ENCODE measurements around the gene SAMD4B.
"Not testable (repeated sequence)": the region's sequence is repeated elsewhere in the genome, so short reads cannot be mapped to it uniquely, and the experiment has no call there.

Gene SAMD4B

GRCh38 chr19:39341719-39342604 lies at the start of gene SAMD4B:
Gene SAMD4B, plus strand, starts transcription at chr19:39342421. Its CDS starts 14,473 bp downstream, at chr19:39356894.
- peak; percentile 97 to 100 (median 99) for DNase-seq (ENCODE audit: low read depth in 3 of 3, low spot score in 1 of 3)

GRCh38 chr19:39293394-39293793 lies 48.8 kb upstream of the SAMD4B start:
- DNase-seq (ENCODE audit: low read depth in 3 of 3, low spot score in 1 of 3) = no peak

GRCh38 chr19:39296055-39296645 lies 46.1 kb upstream of the SAMD4B start, which contains the start of gene IFNL1:
Gene IFNL1, plus strand, starts transcription at chr19:39296407. Its CDS starts 15 bp downstream, at chr19:39296422.
- no peak for DNase-seq (ENCODE audit: low read depth in 3 of 3, low spot score in 1 of 3)

GRCh38 chr19:39296906-39297305 lies 45.3 kb upstream of the SAMD4B start:
- no peak for DNase-seq (ENCODE audit: low read depth in 3 of 3, low spot score in 1 of 3)

DNA sequence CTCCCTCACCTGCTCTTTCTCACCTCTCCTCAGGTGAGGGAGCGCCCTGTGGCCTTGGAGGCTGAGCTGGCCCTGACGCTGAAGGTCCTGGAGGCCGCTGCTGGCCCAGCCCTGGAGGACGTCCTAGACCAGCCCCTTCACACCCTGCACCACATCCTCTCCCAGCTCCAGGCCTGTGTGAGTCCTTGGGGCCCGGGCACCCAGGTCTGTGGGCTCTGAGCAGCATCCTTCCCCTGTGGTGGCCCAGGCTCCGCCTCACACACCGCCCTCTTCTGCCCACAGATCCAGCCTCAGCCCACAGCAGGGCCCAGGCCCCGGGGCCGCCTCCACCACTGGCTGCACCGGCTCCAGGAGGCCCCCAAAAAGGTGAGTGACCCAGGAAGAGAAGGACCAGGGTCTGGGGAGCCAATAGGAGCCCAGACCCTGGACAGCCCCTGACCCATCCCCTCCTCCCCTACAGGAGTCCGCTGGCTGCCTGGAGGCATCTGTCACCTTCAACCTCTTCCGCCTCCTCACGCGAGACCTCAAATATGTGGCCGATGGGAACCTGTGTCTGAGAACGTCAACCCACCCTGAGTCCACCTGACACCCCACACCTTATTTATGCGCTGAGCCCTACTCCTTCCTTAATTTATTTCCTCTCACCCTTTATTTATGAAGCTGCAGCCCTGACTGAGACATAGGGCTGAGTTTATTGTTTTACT lies 44.1 kb upstream of the SAMD4B start:
- peak in 1 of 3 donors; percentile 15 for DNase-seq (ENCODE audit: low read depth in 3 of 3, low spot score in 1 of 3)

DNA sequence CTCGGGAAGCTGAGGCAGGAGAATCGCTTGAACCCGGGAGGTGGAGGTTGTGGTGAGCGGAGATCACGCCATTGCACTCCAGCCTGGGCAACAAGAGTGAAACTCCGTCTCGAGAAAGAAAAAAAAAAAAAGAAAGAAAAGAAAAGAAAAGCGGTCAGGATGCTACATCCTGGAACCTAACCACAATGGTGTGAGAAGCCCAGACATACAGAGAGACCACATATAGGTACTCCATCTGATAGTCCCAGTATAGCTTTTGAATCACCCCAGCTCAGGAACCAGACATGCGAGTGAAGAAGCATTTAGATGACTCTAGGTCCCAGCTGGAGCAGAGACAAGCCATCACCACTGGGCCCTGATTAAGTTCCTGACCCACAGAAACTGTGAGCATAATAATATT lies 42.8 kb upstream of the SAMD4B start:
- no peak for DNase-seq (ENCODE audit: low read depth in 3 of 3, low spot score in 1 of 3)

GRCh38 chr19:39299832-39300231 lies 42.4 kb upstream of the SAMD4B start:
- no peak for DNase-seq (ENCODE audit: low read depth in 3 of 3, low spot score in 1 of 3)

DNA sequence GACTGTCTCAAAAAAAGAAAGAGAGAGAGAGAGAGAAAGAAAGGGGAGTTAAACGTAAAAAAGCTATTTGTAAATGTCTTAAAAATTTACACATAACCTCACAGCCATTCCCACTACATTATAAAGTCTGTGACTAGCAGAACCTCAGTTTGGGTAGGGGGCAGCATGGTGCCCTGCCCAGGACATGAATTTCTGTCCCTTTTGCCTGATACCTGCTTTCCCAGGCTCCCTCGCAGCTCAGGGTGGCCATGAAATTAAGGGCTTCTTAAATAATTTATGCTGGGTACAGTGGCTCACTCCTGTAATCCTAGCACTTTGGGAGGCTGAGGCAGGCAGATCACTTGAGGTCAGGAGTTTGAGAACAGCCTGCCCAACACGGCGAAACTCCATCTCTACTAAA lies 41.2 kb upstream of the SAMD4B start:
- DNase-seq (ENCODE audit: low read depth in 3 of 3, low spot score in 1 of 3) = no peak

- DNase-seq (ENCODE audit: low read depth in 3 of 3, low spot score in 1 of 3) = no peak
Measured at GRCh38 chr19:39301562-39301961, 40.7 kb upstream of the SAMD4B start.

GRCh38 chr19:39303373-39304184 lies 38.6 kb upstream of the SAMD4B start:
- DNase-seq (ENCODE audit: low read depth in 3 of 3, low spot score in 1 of 3) = no peak

DNA sequence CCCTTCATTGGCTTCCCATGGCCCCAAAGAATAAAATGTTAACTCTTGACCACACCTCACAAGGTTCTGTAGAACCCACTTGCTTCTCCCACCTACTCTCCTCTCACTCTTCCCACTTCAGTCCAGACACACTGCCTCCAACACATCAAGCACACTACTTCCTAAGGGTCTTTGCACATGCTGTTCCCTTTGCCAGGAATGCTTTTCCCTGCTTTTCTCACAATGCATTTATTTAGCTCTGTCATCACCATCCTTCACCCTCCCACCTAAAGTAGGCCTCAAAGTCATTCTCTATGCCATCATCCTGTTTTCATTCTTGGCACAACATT lies 38.1 kb upstream of the SAMD4B start:
- DNase-seq (ENCODE audit: low read depth in 3 of 3, low spot score in 1 of 3) = no peak

GRCh38 chr19:39304701-39305571 lies 37.3 kb upstream of the SAMD4B start:
- no peak for DNase-seq (ENCODE audit: low read depth in 3 of 3, low spot score in 1 of 3)

DNA sequence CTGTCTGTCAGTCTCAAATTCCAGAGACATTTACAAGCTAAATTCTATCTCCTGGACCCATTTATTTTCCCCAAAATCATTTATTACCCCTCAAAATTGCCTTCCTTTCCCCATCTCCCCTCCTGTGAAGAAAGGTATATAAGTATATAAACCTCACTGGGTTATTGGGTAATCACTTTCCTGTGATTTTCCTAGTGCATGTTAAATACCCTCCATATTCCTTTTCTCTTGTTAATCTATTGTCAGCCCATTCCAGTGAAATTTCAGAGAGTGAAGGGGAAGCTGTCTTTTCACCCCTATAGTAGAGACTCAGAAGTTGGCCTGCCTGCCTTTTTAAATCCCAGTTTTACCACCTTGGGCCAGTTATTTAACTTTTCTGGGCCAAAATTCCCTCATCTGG lies 36.1 kb upstream of the SAMD4B start:
- no peak for DNase-seq (ENCODE audit: low read depth in 3 of 3, low spot score in 1 of 3)

DNA sequence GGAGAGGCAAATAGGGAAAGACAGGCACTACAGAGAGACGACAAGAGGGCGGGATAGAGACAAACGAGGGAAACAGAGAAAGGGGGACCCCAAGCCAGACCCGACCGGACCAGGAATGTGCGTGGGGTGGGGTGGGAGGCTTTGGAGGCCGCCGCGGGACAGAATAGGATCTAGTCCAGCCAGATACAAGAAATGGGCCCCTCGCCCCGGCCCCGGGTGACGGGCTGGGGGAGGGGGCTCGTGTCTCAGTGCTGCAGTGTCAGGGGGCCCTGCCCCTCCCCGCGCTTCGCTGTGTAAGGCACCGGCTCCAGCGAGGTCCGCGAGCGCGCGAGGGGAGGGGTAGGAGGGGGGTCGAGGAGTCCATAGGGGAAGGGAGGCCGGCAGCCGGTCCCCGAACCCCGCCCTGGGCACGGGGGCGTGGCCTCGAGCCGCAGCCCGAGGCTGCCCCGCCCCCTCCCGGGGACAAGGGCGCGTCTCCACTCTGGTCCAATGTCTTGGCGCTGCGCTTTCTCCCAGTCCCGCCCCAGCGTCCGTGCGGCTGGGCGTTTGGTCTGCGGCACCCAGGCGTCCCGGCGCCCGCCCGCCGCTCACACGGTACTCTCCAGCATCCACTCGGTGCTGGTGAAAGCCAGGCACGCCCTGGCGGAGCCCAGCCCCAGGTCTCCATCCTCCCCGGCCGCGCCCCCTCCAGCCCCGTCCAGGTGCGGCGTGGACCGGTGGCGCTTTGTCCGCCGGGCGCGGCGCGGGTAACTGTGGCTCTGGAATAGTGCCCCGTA lies 35.0 kb upstream of the SAMD4B start:
- no peak for DNase-seq (ENCODE audit: low read depth in 3 of 3, low spot score in 1 of 3)

- no peak for DNase-seq (ENCODE audit: low read depth in 3 of 3, low spot score in 1 of 3)
Measured at GRCh38 chr19:39307822-39308530, 34.2 kb upstream of the SAMD4B start.

DNA sequence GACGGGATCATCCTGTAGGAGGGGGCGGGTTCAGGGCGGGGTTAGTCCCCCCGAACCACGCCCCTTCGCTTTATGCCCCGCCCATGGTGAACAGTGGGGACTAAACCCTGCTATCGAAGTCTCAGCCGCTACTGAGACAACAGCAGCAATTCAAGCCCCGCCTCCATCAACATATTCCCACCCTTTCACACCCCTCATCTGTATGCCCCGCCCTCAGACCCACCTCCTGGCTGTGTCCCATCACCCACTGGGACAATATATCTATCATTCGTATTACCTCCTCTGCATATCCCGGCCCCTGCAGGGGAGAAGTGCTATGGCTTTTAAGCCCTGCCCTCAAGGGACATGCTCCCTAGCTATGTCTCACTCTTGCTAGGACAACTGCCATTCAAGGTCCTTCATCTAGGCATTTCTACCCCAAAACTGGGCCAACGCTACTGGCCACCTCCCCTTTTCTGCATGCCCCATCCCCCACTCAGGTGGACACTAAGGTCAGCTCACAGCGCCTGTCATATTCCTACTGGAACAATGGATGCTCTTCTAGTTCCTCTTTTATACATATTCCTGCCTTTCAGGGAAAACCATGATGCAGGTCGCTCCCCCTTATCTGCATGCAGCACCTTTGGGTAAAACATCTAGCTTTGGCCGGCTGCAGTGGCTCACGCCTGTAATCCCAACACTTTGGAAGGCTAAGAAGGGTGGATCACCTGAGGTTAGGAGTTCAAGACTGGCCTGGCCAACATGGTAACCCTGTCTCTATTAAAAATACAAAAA lies 33.5 kb upstream of the SAMD4B start:
- no peak for DNase-seq (ENCODE audit: low read depth in 3 of 3, low spot score in 1 of 3)

DNA sequence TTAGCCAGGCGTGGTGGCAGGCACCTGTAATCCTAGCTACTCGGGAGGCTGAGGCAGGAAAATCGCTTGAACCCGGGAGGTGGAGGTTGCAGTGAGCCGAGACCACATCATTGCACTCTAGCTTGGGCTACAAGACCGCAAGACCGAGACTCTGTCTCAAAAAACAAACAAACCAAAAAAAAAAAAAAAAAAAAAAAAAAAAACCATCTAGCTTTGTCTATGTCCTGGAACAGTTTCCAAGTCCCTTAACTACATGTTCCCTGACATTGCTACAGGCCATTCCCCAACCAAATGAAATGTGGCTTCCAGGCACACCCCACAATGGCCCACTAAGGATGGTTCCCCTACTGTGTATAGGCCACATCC lies 32.9 kb upstream of the SAMD4B start:
- not testable (repeated sequence) for DNase-seq (ENCODE audit: low read depth in 3 of 3, low spot score in 1 of 3)
